GM21576 (cell line): ENCODE measurements around the gene INTS4.
"Not testable (repeated sequence)": the region's sequence is repeated elsewhere in the genome, so short reads cannot be mapped to it uniquely, and the experiment has no call there.

ENCODE experiments used
- ATAC-seq: cut with Tn5 transposase; IDR thresholded peaks from one replicate; pipeline ENCODE4 v1.9.1; 2021; ENCODE audit warnings: mild to moderate bottlenecking, moderate library complexity; ENCODE audit not compliant: unreplicated experiment

Gene INTS4, protein sequence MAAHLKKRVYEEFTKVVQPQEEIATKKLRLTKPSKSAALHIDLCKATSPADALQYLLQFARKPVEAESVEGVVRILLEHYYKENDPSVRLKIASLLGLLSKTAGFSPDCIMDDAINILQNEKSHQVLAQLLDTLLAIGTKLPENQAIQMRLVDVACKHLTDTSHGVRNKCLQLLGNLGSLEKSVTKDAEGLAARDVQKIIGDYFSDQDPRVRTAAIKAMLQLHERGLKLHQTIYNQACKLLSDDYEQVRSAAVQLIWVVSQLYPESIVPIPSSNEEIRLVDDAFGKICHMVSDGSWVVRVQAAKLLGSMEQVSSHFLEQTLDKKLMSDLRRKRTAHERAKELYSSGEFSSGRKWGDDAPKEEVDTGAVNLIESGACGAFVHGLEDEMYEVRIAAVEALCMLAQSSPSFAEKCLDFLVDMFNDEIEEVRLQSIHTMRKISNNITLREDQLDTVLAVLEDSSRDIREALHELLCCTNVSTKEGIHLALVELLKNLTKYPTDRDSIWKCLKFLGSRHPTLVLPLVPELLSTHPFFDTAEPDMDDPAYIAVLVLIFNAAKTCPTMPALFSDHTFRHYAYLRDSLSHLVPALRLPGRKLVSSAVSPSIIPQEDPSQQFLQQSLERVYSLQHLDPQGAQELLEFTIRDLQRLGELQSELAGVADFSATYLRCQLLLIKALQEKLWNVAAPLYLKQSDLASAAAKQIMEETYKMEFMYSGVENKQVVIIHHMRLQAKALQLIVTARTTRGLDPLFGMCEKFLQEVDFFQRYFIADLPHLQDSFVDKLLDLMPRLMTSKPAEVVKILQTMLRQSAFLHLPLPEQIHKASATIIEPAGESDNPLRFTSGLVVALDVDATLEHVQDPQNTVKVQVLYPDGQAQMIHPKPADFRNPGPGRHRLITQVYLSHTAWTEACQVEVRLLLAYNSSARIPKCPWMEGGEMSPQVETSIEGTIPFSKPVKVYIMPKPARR

DNA sequence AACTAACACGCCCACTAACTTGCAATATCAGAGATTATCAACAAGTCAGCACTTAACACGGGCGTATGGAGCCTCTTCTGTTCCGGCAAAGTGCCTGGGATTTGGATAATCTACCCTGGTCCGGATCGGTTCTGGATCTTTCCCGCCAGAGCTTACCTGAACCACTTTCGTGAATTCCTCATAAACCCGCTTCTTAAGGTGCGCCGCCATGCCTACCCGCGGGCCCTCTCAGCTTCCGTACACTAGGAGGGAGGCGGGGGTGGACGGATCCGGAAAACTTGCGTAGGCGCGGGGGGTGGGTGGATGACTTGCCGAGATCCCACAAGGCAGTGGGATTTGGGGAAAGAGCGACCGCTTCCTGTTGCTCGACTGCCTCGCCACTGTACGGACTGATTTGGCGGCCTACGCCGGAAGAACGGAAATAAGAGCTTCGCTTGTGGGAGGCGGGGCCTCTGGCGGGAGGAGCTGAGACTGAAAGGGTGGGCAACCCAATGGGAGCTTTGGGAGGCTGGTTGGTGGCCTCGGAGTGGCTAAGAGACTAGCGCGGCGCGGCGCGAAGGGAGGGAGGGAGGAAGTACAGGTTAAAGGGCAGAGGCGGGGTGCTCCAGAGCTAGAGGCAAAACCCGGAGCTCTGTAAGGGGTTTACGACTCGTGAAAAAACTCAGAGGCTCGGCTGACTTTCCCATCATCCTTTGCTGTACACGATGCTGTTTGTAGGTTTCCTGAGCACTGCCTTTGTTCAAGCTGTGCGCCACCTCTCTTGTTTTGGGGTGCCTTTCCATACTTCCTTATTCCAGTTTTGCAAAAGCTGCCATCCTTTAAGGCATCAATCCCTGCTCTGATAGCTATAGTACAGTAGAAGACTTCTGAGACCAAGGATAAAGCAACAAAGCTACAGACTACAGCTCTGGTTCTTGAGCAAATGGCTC lies at the start of gene INTS4:
TSS of gene INTS4 (minus strand) at position 235 of the 929 bp plus-strand sequence. CDS start at position 210, 25 bp downstream.
- ATAC-seq = peak; percentile 98

DNA sequence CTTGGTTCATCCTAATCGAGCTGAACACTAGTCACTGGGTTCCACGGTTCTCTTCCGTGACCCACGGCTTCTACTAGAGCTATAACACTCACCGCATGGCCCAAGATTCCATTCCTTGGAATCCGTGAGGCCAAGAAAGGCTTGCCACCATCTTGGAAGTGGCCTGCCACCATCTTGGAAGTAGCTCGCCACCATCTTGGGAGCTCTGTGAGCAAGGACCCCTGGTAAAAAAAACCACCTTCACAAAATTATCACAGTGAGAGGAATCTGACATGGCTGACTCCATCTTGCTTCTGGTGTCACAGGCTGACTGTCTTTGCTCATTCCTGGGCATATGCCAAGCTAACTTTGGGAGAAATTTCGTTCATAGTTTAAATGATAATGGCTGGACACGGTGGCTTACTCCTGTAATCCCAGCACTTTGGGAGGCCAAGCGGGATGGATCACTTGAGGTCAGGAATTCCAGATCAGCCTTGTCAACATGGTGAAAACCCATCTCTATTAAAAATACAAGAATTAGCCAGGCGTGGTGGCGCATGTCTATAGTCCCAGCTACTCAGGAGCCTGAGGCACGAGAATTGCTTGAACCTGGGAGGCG lies 47.5 kb upstream of the INTS4 start:
- no peak for ATAC-seq

DNA sequence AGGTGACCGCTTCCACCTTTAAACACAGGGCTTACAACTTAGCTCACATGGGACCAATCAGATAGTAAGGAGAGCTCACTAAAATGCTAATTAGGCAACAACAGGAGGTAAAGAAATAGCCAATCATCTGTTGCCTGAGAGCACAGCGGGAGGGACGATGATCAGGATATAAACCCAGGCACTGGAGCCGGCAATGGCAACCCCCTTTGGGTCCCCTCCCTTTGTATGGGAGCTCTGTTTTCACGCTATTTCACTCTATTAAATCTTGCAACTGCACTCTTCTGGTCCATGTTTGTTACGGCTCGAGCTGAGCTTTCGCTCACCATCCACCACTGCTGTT lies 46.9 kb upstream of the INTS4 start:
- not testable (repeated sequence) for ATAC-seq

DNA sequence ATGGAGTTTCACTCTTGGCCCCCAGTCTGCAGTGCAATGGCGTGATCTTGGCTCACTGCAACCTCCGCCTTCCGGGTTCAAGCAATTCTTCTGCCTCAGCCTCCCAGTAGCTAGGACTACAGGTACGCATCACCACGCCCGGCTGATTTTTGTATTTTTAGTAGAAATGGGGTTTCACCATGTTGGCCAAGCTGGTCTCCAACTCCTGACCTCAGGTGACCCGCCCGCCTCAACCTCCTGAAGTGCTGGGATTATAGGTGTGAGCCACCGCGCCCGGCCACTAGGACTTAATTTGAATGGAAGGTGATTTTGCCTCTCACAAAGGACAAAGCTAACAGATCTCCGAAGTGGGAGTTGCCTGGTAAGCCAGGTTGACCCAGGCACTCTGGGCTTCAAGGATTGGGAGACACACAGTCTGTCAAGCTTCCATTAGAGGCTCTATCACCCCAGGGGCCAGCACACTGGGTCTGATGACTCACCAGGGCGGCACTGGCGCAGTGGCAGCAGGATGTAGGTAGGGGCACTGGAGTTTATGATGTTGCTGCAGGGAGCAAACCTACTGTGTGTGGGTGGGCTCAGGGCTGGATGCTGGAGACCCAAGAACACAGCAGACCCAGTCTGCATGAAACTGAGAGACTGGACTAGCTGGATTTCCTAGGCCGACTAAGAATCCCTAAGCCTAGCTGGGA lies 46.4 kb upstream of the INTS4 start:
- ATAC-seq = no peak

DNA sequence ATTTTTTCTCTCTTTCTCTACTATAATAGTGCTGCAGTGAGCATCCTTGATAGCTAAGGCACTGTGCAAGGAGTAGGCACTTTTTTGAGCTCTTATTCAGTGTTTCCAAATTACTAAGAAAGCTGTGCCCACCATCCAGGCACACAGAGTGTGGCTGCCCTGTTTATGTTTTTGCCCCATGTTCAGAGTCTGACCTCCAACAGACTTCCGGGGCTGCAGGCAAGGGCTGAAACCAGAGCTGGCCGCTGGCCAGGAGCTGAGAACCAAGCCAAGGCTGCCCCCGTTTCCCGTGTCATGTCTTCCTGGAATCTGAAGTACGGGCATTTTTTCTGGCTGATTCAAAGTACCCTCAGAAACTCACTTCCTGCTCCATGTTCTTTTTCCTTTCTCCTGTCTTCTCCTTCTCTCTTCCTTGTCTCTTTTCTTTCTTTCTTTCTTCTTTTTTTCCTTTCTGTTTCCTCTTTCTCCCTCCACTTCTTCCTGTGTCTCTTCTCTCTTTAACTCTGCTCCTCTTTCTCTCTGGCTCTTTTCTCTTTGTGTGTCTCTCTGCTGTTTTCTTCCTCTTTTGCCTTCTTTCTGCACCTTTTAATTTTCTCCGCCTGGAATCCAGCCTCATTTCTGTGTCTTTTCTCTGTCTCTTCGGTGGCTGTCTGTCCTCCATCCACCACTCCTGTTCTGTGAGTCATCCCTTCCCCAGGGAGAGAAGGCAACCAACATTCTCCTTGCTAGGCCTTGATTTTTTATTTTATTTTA lies 45.6 kb upstream of the INTS4 start:
- ATAC-seq = peak; percentile 68

DNA sequence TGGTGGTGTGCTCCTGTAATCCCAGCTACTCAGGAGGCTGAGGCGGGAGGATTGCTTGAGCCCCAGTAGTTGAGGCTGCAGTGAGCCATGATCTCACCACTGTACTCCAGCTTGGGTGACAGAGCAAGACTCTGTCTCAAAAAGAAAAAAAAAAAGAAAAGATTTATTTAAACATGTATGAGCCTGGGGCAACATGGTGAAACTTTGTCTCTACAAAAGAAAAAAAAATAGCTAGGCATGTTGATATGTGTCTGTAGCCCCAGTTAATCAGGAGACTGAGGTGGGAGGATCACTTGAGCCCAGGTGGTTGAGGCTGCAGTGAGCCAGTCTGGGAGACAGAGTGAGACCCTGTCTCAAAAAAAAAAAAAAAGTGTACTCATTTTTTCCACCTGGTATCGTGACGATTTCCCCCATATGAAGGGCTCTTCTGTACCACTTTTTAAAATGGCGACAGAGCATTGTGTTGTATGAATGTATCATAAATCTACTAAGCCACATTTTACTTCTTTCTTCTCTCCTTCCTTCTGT lies 45.0 kb upstream of the INTS4 start:
- no peak for ATAC-seq

DNA sequence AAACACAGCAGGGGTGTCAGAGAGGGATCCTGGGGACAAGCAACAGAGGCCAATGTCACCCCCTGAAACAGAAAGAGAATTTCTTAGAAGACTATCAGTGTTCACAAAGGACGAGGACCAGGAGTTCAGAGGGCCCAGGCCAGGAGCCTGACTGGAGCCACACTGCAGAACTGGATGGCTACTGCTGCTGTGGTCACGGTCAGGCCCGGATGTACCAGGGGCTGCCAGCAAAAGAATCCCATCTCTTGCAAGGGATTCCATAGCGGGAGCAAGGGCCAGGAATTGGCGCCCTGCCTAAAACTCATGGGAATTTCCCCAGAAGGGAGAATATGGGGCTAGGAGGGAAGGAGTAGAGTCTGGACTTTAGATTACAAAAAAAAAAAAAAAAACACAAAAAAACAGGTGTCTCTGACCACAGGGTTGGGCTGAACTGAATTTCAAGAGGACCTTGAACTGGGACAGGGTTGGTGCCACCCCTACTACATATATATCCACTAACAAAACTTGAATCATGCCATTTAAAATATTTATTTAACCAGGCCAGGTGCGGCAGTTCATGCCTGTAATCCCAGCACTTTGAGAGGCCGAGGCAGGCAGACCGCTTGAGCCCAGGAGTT lies 44.3 kb upstream of the INTS4 start:
- ATAC-seq = no peak

DNA sequence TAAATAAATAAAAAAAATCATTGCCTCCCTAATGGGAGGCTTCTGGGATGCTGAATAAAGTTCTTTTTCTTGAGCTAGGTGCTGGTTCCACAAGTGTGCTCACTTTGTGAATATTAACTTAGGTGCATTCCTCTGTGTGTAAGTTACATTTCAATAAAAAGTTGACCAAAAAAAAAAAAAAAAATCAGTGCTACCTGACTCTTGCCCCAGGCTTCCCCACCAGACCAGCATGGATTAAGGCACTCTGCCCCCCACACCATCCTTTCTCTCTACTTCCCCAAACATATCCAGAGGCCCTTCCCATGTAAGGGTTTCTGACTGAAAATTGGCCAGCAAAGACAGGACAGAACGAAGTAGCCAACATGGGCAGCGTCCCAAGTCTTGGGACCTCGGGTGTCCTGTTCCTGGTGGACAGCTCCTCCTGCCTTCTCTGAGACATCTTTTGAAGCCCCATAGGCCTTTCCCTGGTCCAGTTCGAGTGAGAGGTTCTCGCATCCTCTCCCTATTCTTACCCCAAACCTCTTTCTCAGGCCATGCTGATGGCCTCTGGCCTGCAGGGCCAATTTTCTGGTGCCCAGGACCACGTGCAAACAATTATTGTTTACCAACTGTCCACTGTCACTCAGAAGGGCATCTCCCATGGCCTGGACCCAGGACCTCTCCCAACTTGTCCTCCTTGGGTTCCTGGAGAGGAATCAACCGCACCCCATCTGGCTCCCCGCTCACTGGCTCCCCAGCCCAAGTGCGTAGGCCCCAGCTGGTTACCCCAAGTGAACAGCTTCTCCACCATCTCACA lies 43.6 kb upstream of the INTS4 start:
- ATAC-seq = no peak

DNA sequence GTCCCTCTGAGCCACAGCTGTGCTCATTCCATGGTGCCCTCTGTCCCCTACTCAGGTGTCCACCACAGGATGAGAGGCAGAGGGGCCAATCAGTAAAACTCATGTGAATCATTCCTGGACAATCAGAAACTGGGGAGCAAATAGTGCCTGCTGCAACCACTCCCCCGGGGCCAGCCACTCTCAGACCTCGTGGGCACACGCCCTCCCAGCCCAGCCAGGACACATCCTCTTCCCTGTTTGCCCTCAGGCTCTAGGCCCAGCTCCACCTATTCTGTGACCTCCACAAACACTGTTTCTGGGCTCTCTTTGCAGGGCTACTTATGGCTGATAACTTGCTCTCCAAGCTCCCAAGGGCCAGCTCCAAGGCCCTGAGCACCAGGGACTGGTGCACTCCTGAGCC lies 42.6 kb upstream of the INTS4 start:
- ATAC-seq = no peak

DNA sequence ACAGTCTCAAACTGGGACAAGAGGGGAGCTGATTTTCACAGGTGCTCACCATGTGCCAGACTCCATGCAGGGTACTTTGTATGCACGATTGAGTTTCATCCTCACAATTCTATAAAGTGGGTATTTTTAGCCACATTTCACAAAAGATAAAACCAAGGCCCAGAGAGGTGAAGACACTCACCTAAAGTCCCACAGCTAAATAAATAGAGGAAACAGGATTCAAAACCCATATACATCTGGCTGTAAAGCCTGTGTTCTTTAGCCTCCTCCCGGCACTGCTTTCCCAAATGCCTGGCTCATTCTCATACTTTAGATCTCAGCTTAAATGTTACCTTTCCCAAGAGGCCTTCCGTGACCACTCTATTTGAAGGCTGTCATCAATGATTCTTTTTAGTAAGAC lies 41.8 kb upstream of the INTS4 start:
- ATAC-seq = no peak

DNA sequence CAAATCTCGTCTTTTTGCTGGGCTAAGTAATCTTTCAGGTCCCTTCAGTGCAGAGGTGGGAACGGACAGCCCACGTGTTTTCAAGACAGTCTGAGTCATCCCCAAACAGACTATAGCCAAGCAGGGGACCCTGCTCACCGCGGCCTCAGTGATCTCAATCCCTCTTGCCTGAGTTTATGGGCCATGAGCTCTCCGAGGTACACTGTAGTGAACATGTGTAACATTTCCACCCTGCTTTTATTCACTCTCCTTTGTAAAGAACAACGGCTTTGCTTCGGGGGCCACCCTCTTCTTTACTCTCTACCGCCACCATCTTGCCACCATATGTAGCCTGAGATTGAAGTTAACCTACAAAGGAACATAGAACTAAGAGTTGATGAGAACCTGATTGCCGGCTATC lies 40.2 kb upstream of the INTS4 start:
- no peak for ATAC-seq

DNA sequence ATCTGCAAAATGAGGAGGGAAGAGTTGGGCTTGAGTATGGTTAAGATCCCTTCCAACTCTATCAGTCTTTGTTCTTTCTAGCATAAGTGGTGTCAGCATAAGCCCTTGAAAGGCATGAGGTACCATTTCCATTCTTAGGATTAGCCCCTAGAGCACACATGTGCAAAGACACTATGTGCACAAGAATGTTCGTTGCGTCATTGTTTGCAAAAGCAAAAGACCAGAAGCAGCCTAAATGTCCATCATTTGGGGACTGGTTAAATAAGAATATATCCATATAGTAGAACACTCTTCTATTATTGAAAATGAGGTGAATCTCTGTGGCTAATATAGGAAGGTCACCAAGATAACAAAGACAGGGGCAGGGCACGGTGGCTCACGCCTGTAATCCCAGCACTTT lies 38.6 kb upstream of the INTS4 start:
- ATAC-seq = no peak

DNA sequence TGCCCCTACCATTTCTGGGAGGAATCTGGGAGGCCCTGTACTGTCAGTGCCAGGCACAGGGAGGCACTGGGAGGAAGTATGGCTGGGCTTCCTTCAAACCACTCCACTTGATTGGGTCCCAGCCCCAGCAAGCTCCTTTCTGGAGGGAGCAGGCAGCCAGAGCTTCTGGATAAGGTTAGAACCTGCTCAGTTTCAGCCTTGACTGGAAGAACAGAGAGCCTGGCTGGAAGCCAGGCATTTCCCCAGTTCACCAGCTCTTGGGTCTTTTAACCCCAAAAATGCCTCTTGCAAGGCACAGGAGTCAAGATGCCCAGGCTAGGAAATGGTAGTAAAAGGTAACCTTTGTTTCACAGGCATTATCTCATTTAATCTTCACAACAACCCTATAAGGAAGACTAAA lies 37.6 kb upstream of the INTS4 start:
- no peak for ATAC-seq

DNA sequence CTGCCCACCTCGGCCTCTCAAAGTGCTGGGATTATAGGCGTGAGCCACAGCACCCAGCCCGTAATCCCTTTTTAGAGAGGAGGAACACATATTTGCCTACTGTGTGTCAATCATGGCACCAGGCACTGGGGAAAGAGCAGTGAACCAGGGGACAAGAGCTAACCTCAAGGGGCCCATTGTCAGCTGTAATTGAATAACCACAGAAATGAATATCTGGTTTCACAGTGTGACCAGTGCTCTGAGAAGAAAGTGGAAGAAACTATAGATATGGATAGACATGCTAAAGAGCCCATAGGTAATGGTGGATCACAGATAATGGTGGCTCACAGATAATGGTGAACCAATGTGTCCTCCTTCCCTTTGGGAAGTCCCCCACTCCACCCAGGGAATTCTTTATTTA lies 37.2 kb upstream of the INTS4 start:
- peak; percentile 57 for ATAC-seq

DNA sequence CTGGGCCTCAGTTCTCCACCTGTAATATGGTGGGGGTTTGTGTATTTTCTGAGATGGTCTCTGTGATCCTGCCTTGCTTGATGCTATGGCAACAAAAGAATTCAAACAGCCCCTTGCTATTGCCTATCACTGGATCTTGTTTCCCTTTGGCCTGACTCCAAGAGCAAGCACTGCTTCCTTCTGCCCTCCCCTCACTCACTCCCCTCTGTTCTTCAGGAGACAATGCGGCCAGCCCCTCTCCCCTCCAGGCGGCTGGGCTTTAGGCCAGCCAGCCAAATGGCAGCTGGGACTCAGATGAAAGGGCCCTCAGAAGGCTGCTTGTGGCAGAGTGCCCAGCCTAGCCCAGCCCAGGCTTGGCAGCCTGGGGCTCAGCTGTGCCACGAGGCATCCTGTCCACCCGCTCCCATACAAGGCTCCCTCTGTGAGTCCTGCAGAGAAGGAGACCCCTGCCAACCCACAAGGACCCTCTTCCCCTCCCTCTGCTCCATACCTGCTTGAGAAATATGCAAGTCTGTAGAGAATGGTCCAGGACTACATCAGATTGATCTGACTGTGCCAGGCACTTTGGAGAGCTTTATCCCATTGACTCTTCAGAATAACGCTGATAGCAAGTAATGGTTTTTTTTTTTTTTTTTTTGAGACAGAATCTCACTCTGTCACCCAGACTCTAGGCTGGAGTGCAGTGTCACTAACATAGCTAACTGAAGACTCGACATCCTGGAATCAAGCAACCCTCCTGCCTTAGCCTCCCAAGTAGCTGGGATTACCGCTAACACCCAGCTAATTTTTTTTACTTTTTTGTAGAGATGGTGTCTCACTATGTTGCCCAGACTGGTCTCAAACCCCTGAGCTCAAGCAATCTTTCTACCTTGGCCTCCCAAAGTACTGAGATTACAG lies 36.2 kb upstream of the INTS4 start:
- no peak for ATAC-seq

DNA sequence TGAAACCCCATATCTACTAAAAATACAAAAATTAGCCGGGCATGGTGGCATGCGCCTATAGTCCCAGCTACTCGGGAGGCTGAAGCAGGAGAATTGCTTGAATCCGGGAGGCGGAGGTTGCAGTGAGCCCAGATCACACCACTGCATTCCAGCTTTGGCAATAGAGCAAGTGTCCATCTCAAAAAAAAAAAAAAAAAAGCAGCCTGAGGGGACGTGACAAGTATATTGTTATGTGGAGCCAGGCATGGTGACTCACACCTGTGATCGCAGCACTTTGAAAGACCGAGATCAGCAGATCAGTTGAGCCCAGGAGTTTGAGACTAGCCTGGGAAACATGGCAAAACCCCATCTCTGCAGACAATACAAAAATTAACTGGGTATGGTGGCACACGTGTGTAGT lies 34.0 kb upstream of the INTS4 start:
- not testable (repeated sequence) for ATAC-seq

DNA sequence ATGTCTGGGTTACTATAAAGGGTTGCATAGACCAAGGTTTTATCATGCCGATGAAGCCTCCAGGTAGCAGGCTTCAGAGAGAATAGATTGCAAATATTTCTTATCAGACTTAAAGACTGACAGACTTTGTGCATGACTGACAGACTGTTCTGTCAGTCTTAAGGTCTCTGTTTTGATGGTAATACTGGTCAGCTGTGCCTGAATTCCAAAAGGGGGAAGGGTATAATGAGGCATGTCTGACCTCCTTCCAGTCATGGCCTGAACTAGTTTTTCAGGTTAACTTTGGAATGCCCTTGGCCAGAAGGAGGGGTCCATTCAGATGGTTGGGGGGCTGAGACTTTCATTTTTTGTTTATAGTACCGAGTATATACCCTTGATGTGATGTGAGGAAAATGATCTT lies 33.3 kb upstream of the INTS4 start:
- ATAC-seq = no peak
